Cortex of kidney (tissue), 1 donor: ENCODE data around the gene CHORDC1.
"Not testable (repeated sequence)": the region's sequence is repeated elsewhere in the genome, so short reads cannot be mapped to it uniquely, and the experiment has no call there.

ENCODE experiments used
- DNase-seq: peaks from one replicate; lab custom pipeline; 2025; lab: John Stamatoyannopoulos, UW

Gene CHORDC1

DNA sequence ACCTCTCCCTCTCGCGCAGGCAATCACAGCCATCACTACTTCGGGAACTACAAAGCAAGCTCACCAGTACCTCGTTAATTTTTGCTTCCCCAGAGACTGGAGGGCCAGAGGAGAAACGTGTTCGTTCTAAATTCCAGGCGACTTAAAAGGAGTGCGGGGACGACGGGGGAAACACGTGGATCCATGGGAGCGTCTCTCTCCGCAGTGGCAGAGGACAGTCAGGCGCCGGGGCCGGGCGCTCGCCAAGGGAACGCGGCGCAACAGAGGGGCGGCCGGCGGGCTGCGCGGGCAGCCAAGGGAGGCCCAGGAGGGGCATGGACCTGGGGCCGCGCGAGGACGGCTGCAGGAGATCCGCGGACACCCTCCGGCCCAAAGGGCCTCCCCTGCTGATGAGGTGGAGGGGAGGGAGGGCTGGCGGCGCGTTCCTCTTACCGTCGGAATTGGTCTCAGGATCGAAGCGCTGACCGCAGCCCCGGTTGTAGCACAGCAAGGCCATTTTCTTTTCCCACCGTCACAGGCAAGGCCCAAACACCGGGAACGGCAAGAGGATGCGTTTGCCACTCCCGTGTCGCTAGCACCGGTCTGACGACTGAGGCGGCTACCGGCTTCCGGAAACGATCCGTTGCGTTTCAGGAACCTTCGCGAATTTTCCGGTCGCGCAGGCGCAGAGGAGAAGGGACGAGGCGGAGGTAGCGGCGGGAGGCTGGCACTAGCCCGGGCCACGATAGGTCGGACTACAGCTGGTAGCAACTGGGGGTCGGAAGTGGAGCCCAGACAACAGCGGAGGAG, at the start of gene CHORDC1:
CHORDC1 (minus strand) TSS at position 591 of the 789 bp plus-strand sequence; CDS start at position 496, 95 bp downstream.
- peak; percentile 50 for DNase-seq

DNA sequence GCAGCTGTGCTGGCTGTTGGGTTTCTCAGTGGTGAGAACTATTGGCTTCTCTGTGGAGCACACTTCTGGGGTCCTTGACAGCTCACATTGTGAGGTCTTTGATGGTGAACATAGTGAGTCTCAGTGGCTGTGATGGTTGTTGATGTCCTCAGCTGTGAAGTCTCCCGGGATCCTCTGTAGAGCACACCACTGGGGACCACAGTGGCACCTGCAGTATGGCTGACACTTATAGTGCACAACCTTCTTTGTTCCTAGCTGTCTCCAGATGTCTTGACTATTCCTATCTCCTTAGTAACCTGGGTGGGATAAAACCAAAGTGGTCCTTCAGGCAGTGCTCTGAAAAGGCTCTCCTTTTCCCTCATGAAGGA, 34.3 kb upstream of the CHORDC1 start:
- no peak for DNase-seq

DNA sequence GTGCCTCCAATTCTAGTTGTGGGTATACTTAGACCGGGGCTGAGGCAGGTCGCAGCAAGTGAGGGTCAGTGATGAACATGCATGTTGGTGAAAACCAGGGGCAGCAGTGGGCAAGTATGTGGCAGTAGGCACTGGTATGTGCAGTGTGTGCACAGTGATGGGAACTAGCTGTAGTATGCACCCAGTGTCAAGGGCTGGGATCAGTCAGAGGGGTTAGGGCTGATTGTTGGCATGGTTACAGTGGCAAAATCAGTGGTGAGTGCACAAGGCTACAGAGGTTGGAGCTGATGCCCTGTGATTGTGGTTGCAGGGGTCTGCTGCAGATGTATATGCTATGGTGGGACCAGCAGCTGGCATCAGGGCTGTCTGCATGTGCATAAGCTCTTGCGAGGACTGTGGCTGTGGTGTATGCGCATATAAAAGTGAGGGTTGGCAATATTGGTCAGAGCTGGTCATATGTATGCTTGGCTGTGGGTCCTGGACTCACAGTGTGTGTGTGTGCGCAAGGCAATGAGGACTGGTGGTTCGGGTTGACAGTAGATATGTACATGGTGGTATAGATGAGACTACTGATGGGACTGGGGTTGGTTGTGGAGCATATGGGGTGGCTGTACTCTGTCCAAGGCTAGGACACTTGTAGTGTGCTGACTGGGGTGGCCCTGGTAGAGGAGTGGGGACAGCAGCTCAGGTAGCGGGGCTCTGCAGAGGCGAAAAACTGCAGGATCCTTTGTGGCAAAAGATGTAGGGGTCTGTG, 33.7 kb upstream of the CHORDC1 start:
- DNase-seq, result no peak

DNA sequence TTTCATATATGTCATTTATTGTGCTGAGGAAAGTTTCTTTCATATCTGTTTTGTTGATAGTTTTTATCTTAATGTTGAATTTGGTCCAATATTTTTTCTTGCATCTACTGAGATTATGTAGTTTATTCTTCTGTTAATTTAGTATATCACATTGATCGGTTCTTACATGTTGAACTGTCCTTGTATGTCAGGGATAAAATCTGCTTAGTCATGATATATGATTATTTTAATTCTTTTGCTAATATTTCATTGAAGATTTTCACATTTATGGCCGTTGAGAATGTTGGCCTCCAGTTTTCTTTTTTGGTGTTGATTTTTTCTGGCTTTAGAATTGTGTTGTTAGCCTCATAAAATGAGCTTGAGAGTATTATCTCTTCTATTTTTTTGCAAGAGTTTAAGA, 31.2 kb upstream of the CHORDC1 start:
- no peak for DNase-seq

GRCh38 chr11:90252053-90252452, 29.2 kb upstream of the CHORDC1 start:
- DNase-seq, result no peak

DNA sequence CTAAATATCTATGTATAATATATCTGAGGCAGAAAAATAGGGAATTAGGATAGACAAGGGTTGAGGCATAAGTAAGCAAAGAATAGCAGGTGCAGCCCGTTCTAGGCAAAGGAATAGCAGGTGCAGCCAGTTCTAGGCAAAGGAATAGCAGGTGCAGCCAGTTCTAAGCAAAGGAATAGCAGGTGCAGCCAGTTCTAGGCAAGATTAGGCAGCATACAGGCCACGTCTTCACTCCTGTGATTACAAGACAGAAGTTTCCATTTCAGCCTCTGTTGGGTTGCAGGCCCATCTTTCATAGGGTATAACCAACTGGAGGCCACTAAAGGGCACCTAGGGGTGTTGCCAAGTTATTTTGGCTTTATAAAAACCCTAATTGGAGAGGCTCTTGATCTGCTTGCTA, 28.8 kb upstream of the CHORDC1 start:
- no peak for DNase-seq

GRCh38 chr11:90250970-90251369, 28.1 kb upstream of the CHORDC1 start:
- DNase-seq, result no peak

DNA sequence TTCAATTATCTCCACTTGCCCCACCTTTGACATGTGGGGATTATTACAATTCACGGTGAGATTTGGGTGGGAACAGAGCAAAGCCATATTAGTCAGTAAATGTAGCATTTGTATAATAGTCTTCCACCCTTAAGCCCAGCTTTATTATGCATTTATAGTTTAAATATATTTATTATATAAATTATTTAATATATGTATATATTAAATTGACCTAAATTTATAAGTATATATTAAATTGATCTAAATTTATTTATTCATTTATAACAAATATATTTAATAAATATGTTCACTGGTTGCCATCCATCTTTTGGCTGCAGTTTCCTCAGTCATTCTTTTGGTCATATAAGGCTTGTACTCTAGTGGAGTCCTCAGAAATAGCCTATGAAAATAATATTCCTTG, 23.6 kb upstream of the CHORDC1 start:
- DNase-seq, result no peak

GRCh38 chr11:90243534-90243933, 20.7 kb upstream of the CHORDC1 start:
- DNase-seq, result no peak

- no peak for DNase-seq
Measured at GRCh38 chr11:90242894-90243416, 20.1 kb upstream of the CHORDC1 start.

DNA sequence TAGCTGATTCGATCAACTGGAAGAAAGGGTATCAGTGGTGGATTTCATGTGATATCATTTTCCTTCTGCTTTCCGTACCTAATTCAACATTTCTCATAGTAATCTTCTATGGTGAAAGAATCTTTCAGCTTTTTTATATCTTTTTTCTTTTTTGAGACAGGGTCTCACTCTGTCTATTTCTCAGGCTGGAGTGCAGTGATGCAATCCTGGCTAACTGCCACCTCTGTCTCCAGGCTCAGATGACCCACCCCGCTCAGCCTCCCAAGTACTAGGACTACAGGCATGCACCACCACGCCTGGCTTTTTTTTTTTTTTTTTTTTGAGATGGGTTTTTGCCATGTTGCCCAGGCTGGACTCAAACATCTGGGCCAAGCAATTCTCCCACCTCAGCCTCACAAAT, 18.6 kb upstream of the CHORDC1 start:
- DNase-seq, result no peak

DNA sequence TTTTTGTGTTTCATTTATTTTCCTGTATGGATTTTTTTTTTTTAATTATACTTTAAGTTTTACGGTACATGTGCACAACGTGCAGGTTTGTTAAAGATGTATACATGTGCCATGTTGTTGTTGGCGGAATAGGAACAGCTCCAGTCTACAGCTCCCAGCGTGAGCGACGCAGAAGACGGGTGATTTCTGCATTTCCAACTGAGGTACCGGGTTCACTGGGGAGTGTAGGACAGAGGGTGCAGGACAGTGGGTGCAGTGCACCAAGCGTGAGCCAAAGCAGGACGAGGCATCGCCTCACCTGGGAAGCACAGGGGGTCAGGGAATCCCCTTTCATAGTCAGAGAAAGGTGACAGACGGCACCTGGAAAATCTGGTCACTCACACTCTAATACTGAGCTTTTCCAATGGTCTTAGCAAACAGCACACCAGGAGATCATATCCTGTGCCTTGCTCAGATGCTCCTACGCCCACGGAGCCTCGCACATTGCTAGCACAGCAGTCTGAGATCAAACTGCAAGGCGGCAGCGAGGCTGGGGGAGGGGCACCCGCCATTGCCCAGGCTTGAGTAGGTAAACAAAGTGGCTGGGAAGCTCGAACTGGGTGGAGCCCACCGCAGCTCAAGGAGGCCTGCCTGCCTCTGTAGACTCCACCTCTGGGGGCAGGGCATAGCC, 17.3 kb upstream of the CHORDC1 start:
- DNase-seq, result not testable (repeated sequence)

GRCh38 chr11:90237004-90237403, 14.2 kb upstream of the CHORDC1 start:
- no peak for DNase-seq

DNA sequence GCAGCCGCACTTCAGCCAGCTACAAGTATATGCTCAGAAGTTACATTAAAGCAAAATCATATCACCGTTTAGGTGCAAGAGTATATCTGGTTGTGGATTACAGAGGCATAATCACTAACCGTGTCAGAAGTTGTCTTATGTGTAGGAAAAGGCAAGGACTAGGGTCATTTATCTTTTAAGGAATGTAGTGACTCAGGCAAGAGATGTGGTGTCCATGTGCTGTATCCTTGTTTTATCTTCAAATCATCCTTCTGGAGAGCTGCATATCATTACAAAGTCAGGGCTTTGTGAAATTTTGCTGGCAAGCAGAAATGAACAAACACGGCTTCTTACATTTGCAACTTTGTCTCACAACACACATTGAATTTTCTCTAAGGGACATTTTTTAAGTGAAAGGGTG, 12.7 kb upstream of the CHORDC1 start:
- DNase-seq, result no peak

DNA sequence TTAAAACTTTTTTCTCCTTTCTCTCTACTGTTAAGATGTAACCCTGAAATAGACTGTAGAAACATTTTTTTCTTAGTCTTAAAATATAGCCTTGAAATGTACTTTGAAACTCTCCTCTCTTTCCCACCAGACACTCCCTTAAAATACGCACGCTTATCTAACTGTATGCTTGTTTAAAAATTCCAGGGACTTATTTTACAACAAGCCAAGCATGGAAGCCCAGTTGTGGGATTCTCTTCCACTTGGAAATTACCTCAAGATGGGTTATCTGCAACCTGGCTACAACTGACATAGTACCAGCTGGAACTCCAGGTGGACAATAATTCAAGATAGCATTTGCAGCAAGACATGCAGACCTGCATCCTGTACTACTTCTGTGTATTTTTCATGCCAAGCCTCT, 12.1 kb upstream of the CHORDC1 start:
- no peak for DNase-seq

GRCh38 chr11:90229791-90230190, 6.9 kb upstream of the CHORDC1 start:
- DNase-seq, result no peak

DNA sequence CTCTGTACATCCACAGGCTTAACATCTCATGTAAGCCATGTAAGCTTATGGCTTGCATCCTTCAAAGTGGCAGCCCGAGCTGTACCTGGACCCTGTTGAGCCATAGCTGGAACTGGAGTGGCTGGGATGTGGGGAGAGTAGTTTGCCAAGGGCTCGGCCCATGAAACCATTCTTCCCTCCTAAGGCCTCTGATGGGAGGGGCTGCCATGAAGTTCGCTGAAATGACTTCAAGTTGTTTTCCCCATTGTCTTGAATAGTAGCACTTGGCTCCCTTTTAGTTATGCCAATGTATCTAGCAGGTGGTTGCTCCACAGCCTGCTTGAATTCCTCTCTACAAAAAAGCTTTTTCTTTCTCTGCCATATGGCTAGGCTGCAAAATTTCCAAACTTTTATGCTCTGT, 5.2 kb upstream of the CHORDC1 start:
- no peak for DNase-seq

- no peak for DNase-seq
Measured at GRCh38 chr11:90223248-90223585, 368 bp upstream of the CHORDC1 start.

- no peak for DNase-seq
Measured at GRCh38 chr11:90221803-90222458, 918 bp downstream of the CHORDC1 start.

GRCh38 chr11:90220391-90220790, 2.5 kb downstream of the CHORDC1 start:
- no peak for DNase-seq

GRCh38 chr11:90219438-90219837, 3.4 kb downstream of the CHORDC1 start:
- DNase-seq, result no peak

DNA sequence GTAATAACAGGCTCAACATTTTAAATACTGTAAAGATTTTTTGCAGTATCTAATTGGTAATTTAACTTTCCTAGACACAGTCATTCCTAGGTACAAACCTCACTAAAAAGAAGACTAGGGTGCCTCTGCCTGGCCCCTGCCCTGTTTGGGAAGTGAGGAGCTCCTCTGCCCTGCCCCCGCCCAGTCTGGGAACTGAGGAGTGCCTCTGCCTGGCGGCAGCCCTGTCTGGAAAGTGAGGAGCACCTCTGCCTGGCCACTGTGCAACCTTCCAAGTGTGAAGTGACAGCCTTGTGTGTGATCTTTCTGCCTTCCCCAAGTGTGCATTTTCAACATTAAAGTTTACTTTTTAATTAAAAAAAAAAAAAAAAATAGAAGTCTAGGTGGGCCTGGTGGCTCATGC, 4.2 kb downstream of the CHORDC1 start:
- DNase-seq, result no peak
